ENCODE measurements around the gene SNCB. TPM values are rescaled to one million over a fixed set of nuclear protein-coding genes. Genes with fewer than 3 reads are reported as not detected.

SNCB gene
- total RNA-seq, 1 donor from 2014 or later, result not detected

GRCh38 chr5:176639208-176639607 is 8.9 kb upstream of the SNCB start:
- H3K27ac ChIP-seq, result no peak overlapping the region
- DNase-seq (ENCODE audit: extremely low spot score in 2 of 2), result no peak
- intact Hi-C loops (cut with DNase I), result no loop called here
- H3K4me1 ChIP-seq, result no peaks in the 10 kb centered on the region
- H3K36me3 ChIP-seq, result no peaks in the 10 kb centered on the region
- no peaks in the 10 kb centered on the region for H3K9me3 ChIP-seq
- H3K27me3 ChIP-seq, result no peaks in the 10 kb centered on the region
- TF ChIP-seq POLR2A (IDR thresholded peaks at IDR 0.05) (no peak), POLR2AphosphoS5 (IDR thresholded peaks at IDR 0.05; ENCODE audit: insufficient read depth in 1 of 2, low read depth in 1 of 2) (no peak), CTCF (IDR thresholded peaks at IDR 0.05) (no peak)
- H3K4me3 ChIP-seq, result no peak overlapping the region

GRCh38 chr5:176638437-176638836 is 8.1 kb upstream of the SNCB start:
- intact Hi-C loops (cut with DNase I), result no loop called here

GRCh38 chr5:176637556-176637955 is 7.2 kb upstream of the SNCB start:
- H3K9me3 ChIP-seq, result no peaks in the 10 kb centered on the region
- no peaks in the 10 kb centered on the region for H3K36me3 ChIP-seq
- no peak for DNase-seq (ENCODE audit: extremely low spot score in 2 of 2)
- no peak overlapping the region for H3K4me3 ChIP-seq
- H3K4me1 ChIP-seq, result no peaks in the 10 kb centered on the region
- intact Hi-C loops (cut with DNase I), result no loop called here
- H3K27me3 ChIP-seq, result no peaks in the 10 kb centered on the region
- TF ChIP-seq POLR2A (IDR thresholded peaks at IDR 0.05), result no peak
- TF ChIP-seq POLR2AphosphoS5 (IDR thresholded peaks at IDR 0.05; ENCODE audit: insufficient read depth in 1 of 2, low read depth in 1 of 2), result no peak
- no peak for TF ChIP-seq CTCF (IDR thresholded peaks at IDR 0.05)
- H3K27ac ChIP-seq, result no peak overlapping the region

More at GRCh38 chr5:176638437-176638836, 8.1 kb upstream of the SNCB start:
- no peak for DNase-seq (ENCODE audit: extremely low spot score in 2 of 2)
- no peak for TF ChIP-seq POLR2AphosphoS5 (IDR thresholded peaks at IDR 0.05; ENCODE audit: insufficient read depth in 1 of 2, low read depth in 1 of 2)
- no peak for TF ChIP-seq POLR2A (IDR thresholded peaks at IDR 0.05)
- no peak for TF ChIP-seq CTCF (IDR thresholded peaks at IDR 0.05)
- no peak overlapping the region for H3K27ac ChIP-seq
- no peaks in the 10 kb centered on the region for H3K36me3 ChIP-seq
- no peaks in the 10 kb centered on the region for H3K27me3 ChIP-seq
- H3K9me3 ChIP-seq, result no peaks in the 10 kb centered on the region
- H3K4me3 ChIP-seq, result no peak overlapping the region
- no peaks in the 10 kb centered on the region for H3K4me1 ChIP-seq

- Histone ChIP-seq H3K27ac (no peak overlapping the region), H3K4me3 (no peak overlapping the region), H3K27me3 (no peaks in the 10 kb centered on the region), H3K36me3 (no peaks in the 10 kb centered on the region), H3K9me3 (no peaks in the 10 kb centered on the region), H3K4me1 (no peaks in the 10 kb centered on the region)
- intact Hi-C loops (cut with DNase I), result no loop called here
- no peak for DNase-seq (ENCODE audit: extremely low spot score in 2 of 2)
- TF ChIP-seq POLR2A (IDR thresholded peaks at IDR 0.05) (no peak), CTCF (IDR thresholded peaks at IDR 0.05) (no peak), POLR2AphosphoS5 (IDR thresholded peaks at IDR 0.05; ENCODE audit: insufficient read depth in 1 of 2, low read depth in 1 of 2) (no peak)
These were observed 6.1 kb upstream of the SNCB start for GRCh38 chr5:176636426-176636825.

- TF ChIP-seq POLR2A (IDR thresholded peaks at IDR 0.05) (no peak), CTCF (IDR thresholded peaks at IDR 0.05) (no peak)
- Histone ChIP-seq H3K4me1 (peaks cover 14% of the 10 kb centered on the region), H3K36me3 (no peaks in the 10 kb centered on the region), H3K4me3 (no peak overlapping the region), H3K9me3 (no peaks in the 10 kb centered on the region), H3K27me3 (no peaks in the 10 kb centered on the region), H3K27ac (no peak overlapping the region)
- DNase-seq (ENCODE audit: extremely low spot score in 2 of 2), result no peak
- intact Hi-C loops (cut with DNase I), result no loop called here
These were observed 3.3 kb upstream of the SNCB start for GRCh38 chr5:176633598-176633997.

Data from vagina (tissue), 2 donors.